Fibroblast of lung (primary cell): ENCODE measurements around the gene ITGBL1. TPM values are rescaled to one million over a fixed set of nuclear protein-coding genes. Genes with fewer than 3 reads are reported as not detected.
A peak's percentile ranks its signal among the peaks of the same experiment; 100 is the strongest.

Experiments
- DNase-seq, 2 donors: peaks; one replicate each; pipeline versions ENCODE4 v3.0.0 to v3.0.0-alpha.2; 2010; ENCODE audit warnings: low read depth in 2 of 2
- H2AFZ ChIP-seq: 2 replicates; pipeline ENCODE4 v1.5.1; 2012; ENCODE audit warnings: low read length, control low read depth, inconsistent platforms
- H3K27ac ChIP-seq: 2 replicates; pipeline ENCODE4 v1.5.1; 2011; ENCODE audit warnings: low read length, control low read depth; ENCODE audit not compliant: insufficient read depth
- H3K27me3 ChIP-seq: 2 replicates; pipeline ENCODE4 v1.5.1; 2011; ENCODE audit warnings: mild to moderate bottlenecking, low read length; ENCODE audit not compliant: control insufficient read depth, insufficient read depth
- H3K36me3 ChIP-seq: 2 replicates; pipeline ENCODE4 v1.5.1; 2011; ENCODE audit warnings: low read length; ENCODE audit not compliant: control insufficient read depth, insufficient read depth
- H3K4me1 ChIP-seq: 2 replicates; pipeline ENCODE4 v1.5.1; 2011; ENCODE audit warnings: low read length; ENCODE audit not compliant: control insufficient read depth, insufficient read depth; ENCODE audit errors: extremely low read depth
- H3K4me2 ChIP-seq: 2 replicates; pipeline ENCODE4 v1.5.1; 2011; ENCODE audit warnings: low read length, control low read depth; ENCODE audit not compliant: insufficient read depth; ENCODE audit errors: extremely low read depth
- H3K4me3 ChIP-seq, 4 experiments: fragments of 200-600 bp in 1 of 4; sonication (generic) in 1 of 4; replicated peaks in 1 of 4; 2 replicates each; pipeline ENCODE4 v1.5.1; 2011 to 2016; ENCODE audit warnings: low read length in 4 of 4, low read depth in 3 of 4, mild to moderate bottlenecking in 3 of 4, control low read depth in 2 of 4, inconsistent platforms in 1 of 4, mixed read lengths in 1 of 4; ENCODE audit not compliant: insufficient read depth in 1 of 4; ENCODE audit errors: control extremely low read depth in 1 of 4
- H3K79me2 ChIP-seq: 2 replicates; pipeline ENCODE4 v1.5.1; 2012; ENCODE audit warnings: mild to moderate bottlenecking, low read length, inconsistent platforms; ENCODE audit not compliant: control insufficient read depth, insufficient read depth
- H3K9ac ChIP-seq: 2 replicates; pipeline ENCODE4 v1.5.1; 2011; ENCODE audit warnings: mild to moderate bottlenecking, low read length, control low read depth; ENCODE audit not compliant: insufficient read depth
- H3K9me3 ChIP-seq: 2 replicates; pipeline ENCODE4 v1.5.1; 2012; ENCODE audit warnings: low read depth, low read length; ENCODE audit not compliant: control insufficient read depth, insufficient read depth
- H4K20me1 ChIP-seq: 2 replicates; pipeline ENCODE4 v1.5.1; 2011; ENCODE audit warnings: low read length; ENCODE audit not compliant: control insufficient read depth, insufficient read depth; ENCODE audit errors: extremely low read depth
- EZH2 ChIP-seq: IDR thresholded peaks from 2 replicates; pipeline ENCODE4 v1.5.1; 2012; ENCODE audit warnings: low read length, control low read depth, mild to moderate bottlenecking; ENCODE audit errors: missing control alignments
- polyA plus RNA-seq, 2 donors: library from polyadenylated mRNA; depleted of rRNA in 1 of 2; stranded (reverse) in 1 of 2; unstranded in 1 of 2; fragments of >200 nt; gene quantifications; 2 replicates each; pipeline ENCODE4 v1.2.1, GENCODE V29; 2011 to 2012; ENCODE audit warnings: missing spikeins in 1 of 2
- total RNA-seq: library from RNA; depleted of rRNA; stranded (reverse); fragments of >200 nt; gene quantifications from 2 replicates; pipeline ENCODE4 v1.2.1, GENCODE V29; 2014
- TF ChIP-seq, protein P1 (sequence below), 2 donors: IDR thresholded peaks in 1 of 2; conservative IDR thresholded peaks in 1 of 2; 1 replicate in 1 of 2; 2 replicates in 1 of 2; pipeline ENCODE4 v1.5.1; 2011 to 2012; ENCODE audit warnings: low read length in 2 of 2, control low read depth in 1 of 2, inconsistent platforms in 1 of 2, low read depth in 1 of 2, mild to moderate bottlenecking in 1 of 2

ITGBL1 gene
- total and polyA plus RNA-seq, 2 donors (not counting 1 experiment from before 2014, with no cell fraction given) = 45.1 to 87.4 TPM

DNA sequence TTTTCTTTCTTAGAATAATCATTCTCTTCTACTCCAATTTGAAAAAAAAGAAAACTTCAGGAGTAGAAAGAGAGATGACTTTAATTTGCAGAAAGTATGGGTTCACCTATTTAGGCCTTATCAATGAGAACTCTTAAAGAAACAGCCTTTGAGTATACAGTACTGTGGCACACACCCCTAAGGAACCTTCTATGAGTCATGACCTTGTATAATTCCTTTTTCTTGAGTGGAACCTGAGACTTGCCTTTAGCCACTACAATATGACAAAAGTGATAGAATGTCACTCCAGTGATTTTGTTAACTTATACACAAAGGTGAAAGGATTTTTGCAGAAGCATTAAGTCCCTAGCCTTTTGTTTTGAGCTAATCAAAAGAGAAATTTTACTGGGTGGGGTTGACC is 58.7 kb downstream of the ITGBL1 start:
- H3K4me2 ChIP-seq = no peak overlapping the region

DNA sequence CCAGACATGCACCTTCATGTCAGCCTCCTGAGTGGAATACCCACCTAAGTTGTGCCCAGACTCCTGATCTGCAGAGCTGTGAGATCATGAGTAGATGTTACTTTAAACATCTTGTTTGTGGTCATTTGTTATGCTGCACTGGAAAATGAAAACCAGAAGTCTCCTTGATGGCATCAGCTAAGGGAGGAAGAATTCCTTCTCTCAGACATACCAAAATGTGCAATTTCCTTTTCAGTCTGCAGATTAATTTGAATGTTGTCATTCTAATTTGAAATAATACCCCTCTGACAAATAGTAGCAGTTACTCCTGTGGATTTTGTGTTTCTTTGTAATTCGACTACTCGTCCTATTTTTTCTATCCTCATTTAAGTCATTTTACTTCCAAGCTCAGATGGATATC is 59.3 kb downstream of the ITGBL1 start:
- no peaks in the 10 kb centered on the region for H4K20me1 ChIP-seq
- H3K79me2 ChIP-seq = peaks cover 2% of the 10 kb centered on the region
- no peak overlapping the region for H2AFZ ChIP-seq
- no peak overlapping the region for H3K4me3 ChIP-seq
- peak in 1 of 2 donors; percentile 56 for DNase-seq
- H3K27me3 ChIP-seq = no peaks in the 10 kb centered on the region
- TF ChIP-seq, protein P1, sequence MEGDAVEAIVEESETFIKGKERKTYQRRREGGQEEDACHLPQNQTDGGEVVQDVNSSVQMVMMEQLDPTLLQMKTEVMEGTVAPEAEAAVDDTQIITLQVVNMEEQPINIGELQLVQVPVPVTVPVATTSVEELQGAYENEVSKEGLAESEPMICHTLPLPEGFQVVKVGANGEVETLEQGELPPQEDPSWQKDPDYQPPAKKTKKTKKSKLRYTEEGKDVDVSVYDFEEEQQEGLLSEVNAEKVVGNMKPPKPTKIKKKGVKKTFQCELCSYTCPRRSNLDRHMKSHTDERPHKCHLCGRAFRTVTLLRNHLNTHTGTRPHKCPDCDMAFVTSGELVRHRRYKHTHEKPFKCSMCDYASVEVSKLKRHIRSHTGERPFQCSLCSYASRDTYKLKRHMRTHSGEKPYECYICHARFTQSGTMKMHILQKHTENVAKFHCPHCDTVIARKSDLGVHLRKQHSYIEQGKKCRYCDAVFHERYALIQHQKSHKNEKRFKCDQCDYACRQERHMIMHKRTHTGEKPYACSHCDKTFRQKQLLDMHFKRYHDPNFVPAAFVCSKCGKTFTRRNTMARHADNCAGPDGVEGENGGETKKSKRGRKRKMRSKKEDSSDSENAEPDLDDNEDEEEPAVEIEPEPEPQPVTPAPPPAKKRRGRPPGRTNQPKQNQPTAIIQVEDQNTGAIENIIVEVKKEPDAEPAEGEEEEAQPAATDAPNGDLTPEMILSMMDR (conservative IDR thresholded peaks at IDR 0.05 in 1 of 2, IDR thresholded peaks at IDR 0.05 in 1 of 2; ENCODE audit: low read depth in 1 of 2, low read length in 2 of 2) = no peak
- TF ChIP-seq EZH2 = no peak
- H3K4me1 ChIP-seq = no peaks in the 10 kb centered on the region
- no peak overlapping the region for H3K4me2 ChIP-seq
- no peak overlapping the region for H3K9ac ChIP-seq
- no peaks in the 10 kb centered on the region for H3K36me3 ChIP-seq
- no peaks in the 10 kb centered on the region for H3K9me3 ChIP-seq
- no peak overlapping the region for H3K27ac ChIP-seq

More for the DNA sequence above, 58.7 kb downstream of the ITGBL1 start:
- no peaks in the 10 kb centered on the region for H3K4me1 ChIP-seq
- H2AFZ ChIP-seq = no peak overlapping the region
- no peak overlapping the region for H3K9ac ChIP-seq
- no peaks in the 10 kb centered on the region for H3K36me3 ChIP-seq
- no peaks in the 10 kb centered on the region for H3K27me3 ChIP-seq
- H4K20me1 ChIP-seq = no peaks in the 10 kb centered on the region
- no peak overlapping the region for H3K4me3 ChIP-seq
- TF ChIP-seq, protein P1 (conservative IDR thresholded peaks at IDR 0.05 in 1 of 2, IDR thresholded peaks at IDR 0.05 in 1 of 2; ENCODE audit: low read depth in 1 of 2, low read length in 2 of 2) = no peak
- no peak for TF ChIP-seq EZH2
- H3K79me2 ChIP-seq = peaks cover 2% of the 10 kb centered on the region
- DNase-seq = no peak
- H3K9me3 ChIP-seq = no peaks in the 10 kb centered on the region
- H3K27ac ChIP-seq = no peak overlapping the region

DNA sequence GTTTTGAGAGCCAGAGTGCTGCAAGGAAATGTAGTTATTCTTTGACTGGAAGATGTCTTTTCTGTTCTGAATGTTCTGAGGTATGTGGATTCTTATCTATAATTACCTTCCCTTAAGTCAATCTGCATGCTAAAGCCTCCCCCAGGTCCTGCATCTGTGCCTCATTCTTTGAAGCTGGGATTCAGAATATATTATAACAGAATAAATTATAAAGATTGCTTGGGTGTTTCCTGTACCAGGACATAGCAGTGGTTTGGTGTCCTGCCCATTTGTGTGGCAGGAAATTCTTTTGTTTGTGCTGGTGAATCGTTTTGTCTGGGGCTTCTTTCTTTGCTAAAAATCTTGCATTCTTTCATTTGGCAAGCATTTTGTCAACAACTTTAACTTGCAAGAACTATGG is 60.2 kb downstream of the ITGBL1 start:
- no peak overlapping the region for H2AFZ ChIP-seq
- H3K4me3 ChIP-seq = no peak overlapping the region
- H3K36me3 ChIP-seq = no peaks in the 10 kb centered on the region
- no peaks in the 10 kb centered on the region for H3K9me3 ChIP-seq
- no peaks in the 10 kb centered on the region for H3K27me3 ChIP-seq
- H3K4me1 ChIP-seq = no peaks in the 10 kb centered on the region
- H3K79me2 ChIP-seq = peaks cover 2% of the 10 kb centered on the region
- no peak overlapping the region for H3K9ac ChIP-seq
- no peak overlapping the region for H3K27ac ChIP-seq
- TF ChIP-seq, protein P1 (conservative IDR thresholded peaks at IDR 0.05 in 1 of 2, IDR thresholded peaks at IDR 0.05 in 1 of 2; ENCODE audit: low read depth in 1 of 2, low read length in 2 of 2) = no peak
- TF ChIP-seq EZH2 = no peak
- peak in 1 of 2 donors; percentile 85 for DNase-seq
- H4K20me1 ChIP-seq = no peaks in the 10 kb centered on the region
- H3K4me2 ChIP-seq = no peak overlapping the region
